NCI-H526 treated with DMSO at 0.1 percent for 48 hours (cell line): Measurements from ENCODE around the gene SEMA7A.
"Not testable (repeated sequence)": the region's sequence is repeated elsewhere in the genome, so short reads cannot be mapped to it uniquely, and the experiment has no call there.

Experiments
- DNase-seq: peaks from one replicate; lab custom pipeline; 2025; lab: John Stamatoyannopoulos, UW

The SEMA7A gene

DNA sequence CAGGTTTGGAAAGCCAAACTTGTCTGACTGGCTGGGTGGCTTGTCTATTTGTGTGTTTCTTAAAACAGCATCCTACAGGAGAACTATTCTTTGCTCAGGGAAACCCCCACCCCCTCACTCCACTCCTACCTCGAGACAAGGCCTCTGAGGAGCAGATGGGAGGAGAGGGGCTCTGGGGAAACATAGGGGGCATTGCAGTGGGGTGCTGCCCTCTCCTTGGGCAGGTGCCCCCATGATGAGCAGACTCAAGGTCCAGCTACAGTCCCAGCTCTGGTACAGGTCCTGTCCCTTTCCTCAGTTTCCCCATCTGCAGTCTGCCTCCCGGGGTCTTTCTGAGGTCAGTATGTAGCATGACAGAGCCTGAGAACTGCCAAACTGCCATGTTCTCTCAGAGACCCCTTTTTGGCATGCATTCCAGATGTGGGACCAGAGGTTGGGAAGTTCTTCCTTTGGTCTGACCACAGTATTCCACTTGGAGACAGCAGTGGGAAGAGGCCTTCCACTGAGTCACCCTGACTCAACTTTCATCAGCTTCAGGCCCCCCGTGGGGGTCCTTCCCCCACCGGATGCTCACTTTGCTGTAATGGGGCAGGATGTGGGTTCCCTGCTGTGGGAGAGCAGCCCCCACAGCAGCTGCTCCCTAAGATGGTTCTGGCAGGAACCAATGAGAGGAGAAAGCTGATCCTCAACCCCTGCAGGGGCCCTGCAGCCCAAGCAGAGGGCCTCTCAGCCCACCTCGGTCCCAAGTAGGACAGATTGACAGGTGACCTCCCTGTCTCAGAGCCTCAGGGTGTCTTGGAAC is 34.0 kb downstream of the SEMA7A start:
- DNase-seq: no peak

- DNase-seq: no peak
Measured at GRCh38 chr15:74399100-74399499, 34.7 kb downstream of the SEMA7A start.

- DNase-seq: no peak
Measured at GRCh38 chr15:74398183-74398582, 35.6 kb downstream of the SEMA7A start.

DNA sequence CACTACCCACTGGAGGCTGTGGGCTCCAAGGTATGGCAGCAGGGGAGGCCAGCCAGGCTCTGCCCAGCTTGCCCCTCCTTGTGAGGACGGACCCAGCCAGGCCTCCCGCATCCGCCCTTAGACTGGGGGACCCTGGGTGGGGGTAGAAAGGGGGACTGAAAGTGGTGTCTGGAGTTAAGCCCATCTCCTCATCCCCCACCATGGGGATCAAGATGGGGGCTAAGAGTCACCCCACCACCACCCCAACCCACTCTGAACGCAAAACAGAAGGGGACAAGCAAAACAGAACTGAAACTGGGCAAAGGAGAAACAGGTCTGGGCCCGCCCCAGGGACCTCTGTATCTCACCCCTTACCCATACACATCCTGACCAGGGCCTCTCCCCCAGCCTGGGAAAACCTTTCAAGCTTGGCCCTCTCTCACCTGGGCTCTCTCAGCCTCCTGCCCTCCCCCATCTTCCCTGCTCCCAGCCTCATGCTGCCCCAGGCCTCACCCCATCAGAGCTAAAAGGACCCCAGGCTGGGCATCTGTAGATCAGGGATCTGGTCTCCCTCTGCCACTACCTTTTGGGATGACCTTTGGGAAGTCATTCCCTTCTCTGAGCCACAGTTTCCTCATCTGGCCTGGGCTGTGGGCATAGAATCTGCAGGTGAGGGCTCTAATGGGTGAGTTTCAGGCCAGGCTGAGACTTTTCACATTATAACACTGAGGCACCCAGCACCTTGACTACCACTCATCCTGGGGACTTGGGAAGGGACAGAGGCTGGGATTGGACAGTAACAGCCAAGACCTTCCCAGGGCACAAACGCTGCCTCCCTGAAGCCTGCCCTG is 36.3 kb downstream of the SEMA7A start:
- DNase-seq: no peak

DNA sequence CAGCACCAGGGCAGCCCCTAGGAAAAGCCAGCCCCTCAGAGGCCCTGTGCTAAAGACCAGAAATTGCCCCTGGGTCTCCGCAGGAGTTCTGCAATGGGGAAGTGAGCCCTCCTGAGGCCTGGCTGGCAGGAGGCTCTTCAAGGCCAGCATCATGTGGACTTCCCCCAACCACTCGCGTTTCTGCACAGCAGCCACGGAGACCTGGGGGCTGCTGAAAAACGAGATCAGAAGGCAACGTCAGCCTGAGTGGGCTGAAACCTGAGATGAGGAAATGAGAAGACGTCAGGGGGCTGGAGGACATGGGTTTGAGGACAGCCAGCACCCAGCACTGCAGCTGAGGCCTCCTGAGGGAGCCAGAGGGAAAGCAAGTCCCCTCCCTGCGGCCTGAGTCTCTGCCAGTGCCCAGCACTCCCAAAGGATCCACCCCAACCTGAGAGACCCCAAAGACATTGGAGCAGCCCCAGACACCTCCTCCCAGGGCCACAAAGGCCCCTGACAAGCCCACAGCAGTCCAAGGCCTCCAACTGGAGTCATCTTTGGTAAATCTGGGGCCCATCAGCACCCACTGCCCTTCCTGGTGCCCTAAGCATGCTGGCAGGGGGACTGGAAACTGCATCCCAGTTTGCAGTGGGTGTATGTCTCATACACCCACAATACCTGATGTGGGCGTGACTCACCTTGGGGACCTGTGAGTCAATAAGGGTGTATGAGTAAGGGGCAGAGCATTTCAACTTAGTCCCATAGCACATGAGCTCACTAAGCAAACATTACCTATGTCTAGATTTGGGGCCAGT is 37.1 kb downstream of the SEMA7A start:
- DNase-seq: no peak

GRCh38 chr15:74396146-74396438 is 37.7 kb downstream of the SEMA7A start:
- DNase-seq: no peak

GRCh38 chr15:74395319-74396145 is 38.2 kb downstream of the SEMA7A start:
- no peak for DNase-seq

DNA sequence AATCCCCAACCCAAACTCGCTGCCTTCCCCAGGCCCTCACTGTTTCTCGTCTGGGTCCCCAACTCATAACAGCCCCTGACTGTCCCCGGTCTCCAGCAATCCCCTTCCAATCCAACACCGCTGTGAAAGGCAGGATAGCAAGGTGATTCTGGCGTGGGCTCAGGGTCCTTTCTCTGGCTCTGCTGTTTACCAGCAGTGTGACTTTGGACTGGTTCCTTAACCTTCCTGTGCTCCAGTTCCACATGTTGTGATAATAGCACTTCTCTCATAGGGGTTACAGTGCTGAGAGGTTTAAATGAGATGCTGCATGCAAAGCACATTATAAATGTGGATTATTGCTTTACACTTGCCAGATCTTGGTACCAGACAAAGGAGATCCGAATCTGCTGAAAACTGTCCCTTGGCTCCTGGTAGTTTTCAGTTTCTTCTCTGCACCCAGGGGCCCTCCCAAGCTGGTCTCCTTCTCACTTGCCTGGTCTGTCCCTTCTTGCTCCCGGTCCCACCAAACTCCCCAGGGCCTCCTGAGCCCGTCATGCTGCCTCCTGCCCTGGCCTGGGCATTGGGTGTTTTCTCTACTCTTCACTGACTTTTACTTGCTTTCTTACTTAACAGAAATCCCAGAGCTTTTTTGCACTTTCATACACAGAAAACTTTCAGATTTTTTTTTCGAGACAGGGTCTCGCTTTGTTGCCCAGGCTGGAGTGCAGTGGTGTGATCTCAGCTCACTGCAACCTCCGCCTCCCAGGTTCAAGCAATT is 39.5 kb downstream of the SEMA7A start:
- DNase-seq: no peak

DNA sequence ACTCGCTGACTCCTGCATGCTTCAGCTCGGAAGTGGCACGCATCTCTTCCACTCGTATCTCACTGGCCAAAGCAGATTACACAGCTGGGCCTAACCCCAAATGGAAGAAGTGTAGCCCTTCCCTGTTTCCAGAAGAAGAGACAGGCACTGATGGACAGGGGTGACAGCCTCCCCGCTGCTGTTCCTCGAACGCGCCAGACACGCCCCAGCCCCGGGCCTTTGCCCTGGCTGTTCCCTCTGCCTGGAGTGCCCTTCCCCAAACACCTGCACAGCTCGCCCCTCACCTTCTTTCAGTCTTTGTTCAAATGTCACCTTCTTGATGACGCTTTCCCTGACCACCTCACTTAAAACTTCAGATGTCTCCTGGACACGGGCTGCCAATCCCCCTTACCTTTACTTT is 40.3 kb downstream of the SEMA7A start:
- no peak for DNase-seq

DNA sequence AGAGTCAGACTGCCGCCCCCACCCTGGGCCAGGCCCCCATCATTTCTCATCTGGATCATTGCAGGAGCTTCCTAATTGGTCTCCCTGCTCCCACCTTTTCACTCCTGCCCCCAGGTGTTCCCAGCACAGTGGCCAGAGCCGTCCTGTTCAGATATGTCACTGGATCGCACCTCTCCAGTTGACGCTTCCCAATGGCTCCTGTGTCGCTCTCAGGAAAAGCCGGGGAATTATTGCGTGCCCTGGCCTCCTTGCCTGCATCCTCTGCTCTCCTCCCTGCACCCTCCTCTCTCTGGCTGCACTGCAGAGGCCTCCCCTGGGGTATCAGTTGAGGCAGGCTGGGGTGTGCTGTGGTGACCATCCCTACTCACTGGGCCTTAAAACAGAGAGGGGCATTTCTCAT is 40.9 kb downstream of the SEMA7A start:
- DNase-seq: no peak

GRCh38 chr15:74392451-74392830 is 41.3 kb downstream of the SEMA7A start:
- DNase-seq: no peak

GRCh38 chr15:74391582-74392450 is 41.9 kb downstream of the SEMA7A start:
- no peak for DNase-seq

DNA sequence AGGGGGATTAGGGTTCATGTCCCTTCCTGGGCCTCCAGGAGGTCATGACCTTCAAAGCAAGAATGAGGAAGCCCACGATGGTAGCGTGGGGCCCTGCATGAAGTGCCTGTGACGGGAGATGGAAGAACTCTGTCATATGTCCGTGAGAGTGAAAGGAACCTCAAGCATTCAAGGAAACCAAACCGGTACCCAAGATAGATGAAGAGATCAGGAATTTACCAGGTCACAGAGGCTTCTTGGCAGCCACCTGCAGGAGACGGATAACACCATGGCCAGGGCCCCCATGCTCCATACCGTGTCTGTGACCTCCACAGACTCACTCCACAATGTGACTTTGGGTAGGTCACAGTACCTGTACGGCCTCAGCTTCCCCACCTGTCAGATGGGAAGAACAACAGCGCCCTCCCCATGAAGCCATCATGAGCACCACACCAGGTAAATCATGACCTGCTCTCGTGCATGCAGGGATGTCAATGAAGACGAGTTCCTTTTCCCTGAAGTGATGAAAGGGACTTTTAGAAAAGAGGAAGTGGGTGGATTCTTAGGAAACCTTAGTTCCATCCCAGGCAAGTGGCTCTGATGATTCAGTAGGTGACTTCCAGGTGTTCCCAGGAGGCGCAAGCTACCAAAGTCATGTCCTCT is 43.0 kb downstream of the SEMA7A start:
- no peak for DNase-seq

DNA sequence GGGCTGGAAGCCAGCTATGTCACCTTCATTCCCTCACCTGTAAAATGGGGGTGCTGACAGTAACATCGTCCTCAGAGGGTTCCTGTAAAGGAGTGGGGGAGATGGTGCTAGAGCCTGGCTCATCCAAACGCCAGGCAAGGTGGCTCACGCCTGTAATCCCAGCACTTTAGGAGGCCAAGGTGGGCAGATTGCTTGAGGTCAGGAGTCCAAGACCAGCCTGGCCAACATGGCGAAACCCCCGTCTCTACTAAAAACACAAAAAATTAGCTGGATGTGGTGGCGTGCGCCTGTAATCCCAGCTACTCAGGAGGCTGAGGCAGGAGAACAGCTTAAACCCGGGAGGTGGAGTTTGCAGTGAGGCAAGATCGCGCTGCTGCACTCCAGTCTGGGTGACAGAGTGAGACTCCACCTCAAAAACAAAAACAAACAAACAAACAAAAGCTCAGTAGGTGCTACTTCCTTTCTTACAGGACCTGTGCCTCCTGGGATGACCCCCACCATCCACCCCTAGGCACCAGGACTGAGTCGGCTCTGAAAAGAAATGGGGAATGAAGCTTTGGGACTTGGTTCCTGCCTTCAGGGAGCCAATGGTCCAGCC is 43.6 kb downstream of the SEMA7A start:
- DNase-seq: not testable (repeated sequence)

DNA sequence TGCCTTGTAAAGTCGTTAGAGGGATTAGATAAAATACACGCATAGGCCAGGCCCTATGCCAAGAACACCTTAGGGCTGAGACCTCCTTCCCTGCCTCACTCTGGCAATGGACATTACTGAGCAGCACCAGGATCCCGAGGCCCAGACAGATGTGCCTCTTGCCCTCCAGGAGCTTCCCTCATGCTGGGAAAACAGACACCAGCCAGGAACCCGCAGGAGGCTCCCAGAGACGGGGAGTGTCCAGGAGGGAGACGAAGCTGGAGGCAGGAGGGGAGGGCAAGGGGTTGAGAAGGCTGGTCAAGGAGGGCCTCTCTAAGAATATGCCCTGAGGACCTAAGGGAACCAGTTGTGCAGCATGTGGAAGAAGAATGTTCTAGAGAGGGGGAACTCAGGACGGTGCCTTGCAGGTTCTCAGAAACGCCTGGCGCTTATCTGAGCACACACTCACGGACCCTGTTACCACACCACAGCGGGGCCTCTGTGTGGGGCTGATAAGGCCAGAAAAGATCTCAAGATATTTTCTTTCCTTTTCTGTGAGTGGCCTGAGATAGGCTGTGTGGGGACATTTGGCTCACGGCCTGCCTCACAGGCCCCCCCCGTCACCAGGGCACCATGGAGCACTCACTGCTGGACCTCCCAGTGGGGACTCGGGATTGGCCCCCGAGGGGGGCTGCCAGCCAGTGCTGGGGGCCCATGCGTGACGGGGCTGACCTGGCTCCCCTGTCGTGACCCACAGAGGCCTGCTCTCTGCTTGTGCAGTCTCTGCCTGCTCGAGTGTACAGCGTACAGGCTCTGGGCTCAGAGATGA is 44.3 kb downstream of the SEMA7A start:
- no peak for DNase-seq

GRCh38 chr15:74388363-74388951 is 45.3 kb downstream of the SEMA7A start:
- no peak for DNase-seq

GRCh38 chr15:74387621-74388362 is 46.0 kb downstream of the SEMA7A start:
- no peak for DNase-seq
